Esophagus muscularis mucosa (tissue), 4 donors: Measurements from ENCODE around the gene SLC17A3. TPM values are rescaled to one million over a fixed set of nuclear protein-coding genes. Genes with fewer than 3 reads are reported as not detected.

Experiments
- DNase-seq: peaks from one replicate; pipeline ENCODE4 v3.0.0-alpha.2; 2017; ENCODE audit errors: extremely low spot score
- H3K27ac ChIP-seq, 4 donors: fragments of 200-600 bp; sonication (generic); replicated peaks in 1 of 4; 1 replicate in 3 of 4; 2 replicates in 1 of 4; pipeline ENCODE4 v1.5.1; 2016 to 2019; ENCODE audit warnings: mild to moderate bottlenecking in 1 of 4
- H3K27me3 ChIP-seq, 4 donors: fragments of 200-600 bp; sonication (generic); one replicate each; pipeline versions ENCODE4 v1.5.1 to v1.6.0; 2016 to 2019
- H3K36me3 ChIP-seq, 4 donors: fragments of 200-600 bp; sonication (generic); one replicate each; pipeline ENCODE4 v1.5.1; 2016 to 2019
- H3K4me1 ChIP-seq, 4 donors: fragments of 200-600 bp; sonication (generic); one replicate each; pipeline ENCODE4 v1.5.1; 2016 to 2019
- H3K4me3 ChIP-seq, 4 donors: fragments of 200-600 bp; sonication (generic); 1 replicate in 2 of 4; 2 replicates in 2 of 4; pipeline ENCODE4 v1.5.1; 2016 to 2019; ENCODE audit warnings: mild to moderate bottlenecking in 4 of 4, moderate library complexity in 1 of 4
- H3K9me3 ChIP-seq, 4 donors: fragments of 200-600 bp; sonication (generic); 1 replicate in 3 of 4; 2 replicates in 1 of 4; pipeline ENCODE4 v1.5.1; 2016 to 2019
- CTCF ChIP-seq, 3 experiments: fragments of 200-600 bp in 2 of 3; fragments of 450-650 bp in 1 of 3; sonication (generic) in 2 of 3; IDR thresholded peaks; one replicate each; pipeline ENCODE4 v1.5.1; 2017 to 2019; ENCODE audit warnings: antibody characterized with exemption in 3 of 3, mild to moderate bottlenecking in 2 of 3, moderate library complexity in 1 of 3
- EP300 ChIP-seq: sonication (generic); formaldehyde crosslinking; IDR thresholded peaks from one replicate; pipeline ENCODE4 v1.6.1; 2017; ENCODE audit warnings: antibody characterized with exemption
- POLR2A ChIP-seq: fragments of 450-650 bp; IDR thresholded peaks from one replicate; pipeline ENCODE4 v1.6.1; 2017; ENCODE audit warnings: antibody characterized with exemption, moderate library complexity, mild to moderate bottlenecking, low read depth
- POLR2AphosphoS5 ChIP-seq, 2 donors: sonication (generic); formaldehyde crosslinking; IDR thresholded peaks; one replicate each; pipeline ENCODE4 v1.6.1; 2017; ENCODE audit warnings: antibody characterized with exemption in 2 of 2
- WGBS: methylation state at CpG from one replicate; pipeline ENCODE4 v1.1.5; 2018; 5-methylcytosine and 5-hydroxymethylcytosine counted together
- intact Hi-C: fragments of 100-400 bp; cut with DNase I; formaldehyde crosslinking; loops from one replicate; pipeline ENCODE4 v1.15.1; 2023
- total RNA-seq, 4 donors: library from RNA; depleted of rRNA; stranded (reverse); fragments of >200 nt; gene quantifications; one replicate each; pipeline versions ENCODE4 v1.1.0 to v1.2.1, GENCODE V29; 2016

Gene SLC17A3
- total RNA-seq, 4 donors from 2014 or later: not detected

GRCh38 chr6:25886066-25886465 lies 12.0 kb upstream of the SLC17A3 start:
- no peak for DNase-seq
- no peak for TF ChIP-seq POLR2AphosphoS5 (IDR thresholded peaks at IDR 0.05)
- no peak for TF ChIP-seq EP300
- TF ChIP-seq CTCF (IDR thresholded peaks at IDR 0.05): no peak
- no peaks in the 10 kb centered on the region for H3K4me1 ChIP-seq
- 92% methylated on average over 2 of the region's 2 CpGs for WGBS
- H3K27me3 ChIP-seq: peaks cover 0 to 5% (median 0%) of the 10 kb centered on the region in 4 donors
- no peaks in the 10 kb centered on the region for H3K36me3 ChIP-seq
- H3K9me3 ChIP-seq: no peaks in the 10 kb centered on the region
- intact Hi-C loops: no loop called here
- no peak overlapping the region for H3K4me3 ChIP-seq
- no peak overlapping the region for H3K27ac ChIP-seq

- no peaks in the 10 kb centered on the region for H3K4me1 ChIP-seq
- DNase-seq: no peak
- 54% methylated on average over 2 of the region's 2 CpGs for WGBS
- TF ChIP-seq EP300: no peak
- TF ChIP-seq CTCF (IDR thresholded peaks at IDR 0.05): no peak
- TF ChIP-seq POLR2AphosphoS5 (IDR thresholded peaks at IDR 0.05): no peak
- no peak for TF ChIP-seq POLR2A
- intact Hi-C loops: no loop called here
- H3K27ac ChIP-seq: no peak overlapping the region
- no peak overlapping the region for H3K4me3 ChIP-seq
- H3K9me3 ChIP-seq: no peaks in the 10 kb centered on the region
- peaks cover 0 to 5% (median 0%) of the 10 kb centered on the region in 4 donors for H3K27me3 ChIP-seq
- H3K36me3 ChIP-seq: no peaks in the 10 kb centered on the region
Observed at GRCh38 chr6:25883991-25884390, 9.9 kb upstream of the SLC17A3 start.

GRCh38 chr6:25883536-25883935 lies 9.5 kb upstream of the SLC17A3 start:
- intact Hi-C loops: no loop called here
- Histone ChIP-seq H3K27me3 (peaks cover 0 to 5% (median 0%) of the 10 kb centered on the region in 4 donors), H3K27ac (no peak overlapping the region), H3K9me3 (no peaks in the 10 kb centered on the region), H3K4me1 (no peaks in the 10 kb centered on the region), H3K36me3 (no peaks in the 10 kb centered on the region), H3K4me3 (no peak overlapping the region)
- no peak for DNase-seq
- no peak for TF ChIP-seq POLR2AphosphoS5 (IDR thresholded peaks at IDR 0.05)
- no peak for TF ChIP-seq CTCF (IDR thresholded peaks at IDR 0.05)
- no peak for TF ChIP-seq EP300
- WGBS: 86% methylated on average over 1 of the region's 1 CpG

GRCh38 chr6:25882051-25882496 lies 8.0 kb upstream of the SLC17A3 start:
- Histone ChIP-seq H3K27ac (no peak overlapping the region), H3K36me3 (no peaks in the 10 kb centered on the region), H3K4me3 (peak overlapping the region in 1 of 4 donors; percentile 7), H3K9me3 (no peaks in the 10 kb centered on the region), H3K4me1 (no peaks in the 10 kb centered on the region), H3K27me3 (peaks cover 0 to 5% (median 0%) of the 10 kb centered on the region in 4 donors)
- 45% methylated on average over 11 of the region's 28 CpGs for WGBS
- DNase-seq: no peak
- TF ChIP-seq POLR2A (no peak), EP300 (no peak), POLR2AphosphoS5 (IDR thresholded peaks at IDR 0.05) (no peak), CTCF (IDR thresholded peaks at IDR 0.05) (no peak)
- intact Hi-C loops: no loop called here

GRCh38 chr6:25880601-25881000 lies 6.6 kb upstream of the SLC17A3 start:
- WGBS: 80% methylated on average over 4 of the region's 4 CpGs
- no peaks in the 10 kb centered on the region for H3K9me3 ChIP-seq
- H3K4me1 ChIP-seq: no peaks in the 10 kb centered on the region
- H3K27me3 ChIP-seq: peaks cover 0 to 5% (median 0%) of the 10 kb centered on the region in 4 donors
- no peak for DNase-seq
- intact Hi-C loops: no loop called here
- no peak overlapping the region for H3K27ac ChIP-seq
- TF ChIP-seq EP300: no peak
- TF ChIP-seq CTCF (IDR thresholded peaks at IDR 0.05): no peak
- no peak for TF ChIP-seq POLR2AphosphoS5 (IDR thresholded peaks at IDR 0.05)
- TF ChIP-seq POLR2A: no peak
- H3K4me3 ChIP-seq: no peak overlapping the region
- no peaks in the 10 kb centered on the region for H3K36me3 ChIP-seq
